Trophoblast cell (in vitro differentiated cells and primary cell): ENCODE measurements around the gene DCTPP1.
"Not testable (repeated sequence)": the region's sequence is repeated elsewhere in the genome, so short reads cannot be mapped to it uniquely, and the experiment has no call there.

Experiments used
- DNase-seq, 2 donors: peaks; one replicate each; pipeline ENCODE4 v3.0.0-alpha.2; 2016
- H2AFZ ChIP-seq: 2 replicates; pipeline ENCODE4 v1.6.1; 2013; ENCODE audit warnings: low read length, moderate library complexity, mild to moderate bottlenecking; ENCODE audit not compliant: insufficient read depth, poor library complexity
- H2AK5ac ChIP-seq: 2 replicates; pipeline ENCODE4 v1.6.1; 2013; ENCODE audit warnings: mild to moderate bottlenecking, low read length
- H2BK120ac ChIP-seq: 2 replicates; pipeline ENCODE4 v1.6.1; 2013; ENCODE audit warnings: low read length, mild to moderate bottlenecking, moderate library complexity; ENCODE audit not compliant: insufficient read depth, poor library complexity
- H2BK12ac ChIP-seq: 2 replicates; pipeline ENCODE4 v1.6.1; 2013; ENCODE audit warnings: mild to moderate bottlenecking, low read length, moderate library complexity
- H2BK5ac ChIP-seq: 2 replicates; pipeline ENCODE4 v1.6.1; 2013; ENCODE audit warnings: low read length, low read depth, moderate library complexity, mild to moderate bottlenecking; ENCODE audit not compliant: poor library complexity
- H3K14ac ChIP-seq: 2 replicates; pipeline ENCODE4 v1.6.1; 2013; ENCODE audit warnings: mild to moderate bottlenecking, low read length
- H3K18ac ChIP-seq: 2 replicates; pipeline ENCODE4 v1.6.1; 2013; ENCODE audit warnings: mild to moderate bottlenecking, low read length
- H3K23ac ChIP-seq: 2 replicates; pipeline ENCODE4 v1.6.1; 2013; ENCODE audit warnings: low read length
- H3K27ac ChIP-seq: 2 replicates; pipeline ENCODE4 v1.5.1; 2013; ENCODE audit warnings: low read depth, mild to moderate bottlenecking, inconsistent platforms, low read length, moderate library complexity
- H3K27me3 ChIP-seq: 2 replicates; pipeline ENCODE4 v1.6.1; 2013; ENCODE audit warnings: inconsistent platforms, mild to moderate bottlenecking, low read length, moderate library complexity; ENCODE audit not compliant: insufficient read depth
- H3K36me3 ChIP-seq, 2 experiments: 1 replicate in 1 of 2; 2 replicates in 1 of 2; pipeline ENCODE4 v1.6.1; 2013; ENCODE audit warnings: low read length in 2 of 2, mild to moderate bottlenecking in 2 of 2, moderate library complexity in 1 of 2; ENCODE audit not compliant: insufficient read depth in 2 of 2, control insufficient read depth in 1 of 2
- H3K4ac ChIP-seq: 2 replicates; pipeline ENCODE4 v1.6.1; 2013; ENCODE audit warnings: low read depth, mild to moderate bottlenecking, low read length, moderate library complexity
- H3K4me1 ChIP-seq, 2 experiments: 1 replicate in 1 of 2; 2 replicates in 1 of 2; pipeline ENCODE4 v1.6.1; 2013; ENCODE audit warnings: low read length in 2 of 2, mild to moderate bottlenecking in 2 of 2, moderate library complexity in 1 of 2; ENCODE audit not compliant: insufficient read depth in 2 of 2, control insufficient read depth in 1 of 2
- H3K4me2 ChIP-seq: 2 replicates; pipeline ENCODE4 v1.6.1; 2013; ENCODE audit warnings: inconsistent platforms, mild to moderate bottlenecking, low read length, moderate library complexity
- H3K4me3 ChIP-seq: 2 replicates; pipeline ENCODE4 v1.5.1; 2013; ENCODE audit warnings: mild to moderate bottlenecking, low read depth, low read length, inconsistent platforms
- H3K79me1 ChIP-seq: one replicate; pipeline ENCODE4 v1.6.1; 2013; ENCODE audit warnings: low read length
- H3K79me2 ChIP-seq: 2 replicates; pipeline ENCODE4 v1.6.1; 2013; ENCODE audit warnings: low read length, mild to moderate bottlenecking; ENCODE audit not compliant: control insufficient read depth, insufficient read depth, poor library complexity
- H3K9ac ChIP-seq: 2 replicates; pipeline ENCODE4 v1.6.1; 2013; ENCODE audit warnings: mild to moderate bottlenecking, low read length
- H3K9me3 ChIP-seq: 2 replicates; pipeline ENCODE4 v1.6.1; 2013; ENCODE audit warnings: low read depth, mild to moderate bottlenecking, control low read depth, inconsistent platforms, low read length; ENCODE audit not compliant: insufficient read depth
- H4K12ac ChIP-seq: 2 replicates; pipeline ENCODE4 v1.6.1; 2013; ENCODE audit warnings: low read depth, mild to moderate bottlenecking, low read length, moderate library complexity
- H4K8ac ChIP-seq: 2 replicates; pipeline ENCODE4 v1.6.1; 2013; ENCODE audit warnings: low read depth, mild to moderate bottlenecking, low read length, moderate library complexity
- H4K91ac ChIP-seq: one replicate; pipeline ENCODE4 v1.6.1; 2013; ENCODE audit warnings: low read depth, mild to moderate bottlenecking, low read length, moderate library complexity
- WGBS: extraction: QIAGEN DNeasy Blood & Tissue Kit; methylation state at CpG from one replicate; pipeline ENCODE4 v1.1.7; 2013; ENCODE audit warnings: missing lambda C conversion rate; ENCODE audit not compliant: insufficient read length, insufficient coverage; ENCODE audit errors: extremely low coverage; 5-methylcytosine and 5-hydroxymethylcytosine counted together

The DCTPP1 gene

DNA sequence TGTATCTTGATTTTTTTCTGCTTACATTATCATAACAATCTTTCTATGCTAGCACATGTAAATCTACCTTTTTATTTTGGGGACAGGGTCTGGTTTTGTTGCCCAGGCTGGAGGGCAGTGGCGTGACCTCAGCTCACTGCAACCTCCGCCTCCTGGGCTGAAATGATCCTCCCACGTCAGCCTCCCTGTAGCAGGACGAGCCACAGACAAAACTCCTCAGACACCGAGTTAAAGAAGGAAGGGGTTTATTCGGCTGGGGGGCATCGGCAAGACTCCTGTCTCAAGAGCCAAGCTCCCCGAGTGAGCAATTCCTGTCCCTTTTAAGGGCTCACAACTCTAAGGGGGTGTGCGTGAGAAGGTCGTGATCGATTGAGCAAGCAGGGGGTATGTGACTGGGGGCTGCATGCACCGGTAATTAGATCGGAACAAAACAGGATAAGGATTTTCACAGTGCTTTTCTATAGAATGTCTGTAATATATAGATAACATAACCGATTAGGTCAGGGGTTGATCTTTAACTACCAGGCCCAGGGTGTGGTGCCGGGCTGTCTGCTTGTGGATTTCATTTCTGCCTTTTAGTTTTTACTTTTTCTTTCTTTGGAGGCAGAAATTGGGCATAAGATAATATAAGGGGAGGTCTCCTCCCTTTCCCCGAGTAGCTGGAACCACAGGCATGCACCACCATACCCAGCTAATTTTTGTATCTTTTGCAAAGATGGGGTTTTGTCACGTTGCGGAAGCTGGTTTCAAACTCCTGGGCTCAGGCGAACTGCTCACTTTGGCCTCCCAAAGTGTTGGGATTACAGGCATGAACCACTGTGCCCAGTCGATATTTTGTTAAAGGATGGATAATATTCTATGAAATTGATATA is 23.1 kb upstream of the DCTPP1 start:
- not testable (repeated sequence) for H3K79me1 ChIP-seq, H3K4ac ChIP-seq, H3K79me2 ChIP-seq, H2BK12ac ChIP-seq, DNase-seq, H2BK5ac ChIP-seq, H3K9ac ChIP-seq, H3K18ac ChIP-seq, H4K8ac ChIP-seq, H3K4me3 ChIP-seq, H4K91ac ChIP-seq, H2BK120ac ChIP-seq, H4K12ac ChIP-seq, H3K4me2 ChIP-seq, H3K14ac ChIP-seq, H3K27ac ChIP-seq, H2AK5ac ChIP-seq, H2AFZ ChIP-seq, H3K36me3 ChIP-seq, H3K23ac ChIP-seq, H3K4me1 ChIP-seq, H3K27me3 ChIP-seq, H3K9me3 ChIP-seq
- WGBS = no CpG with 5 or more reads among the region's 20 CpGs

DNA sequence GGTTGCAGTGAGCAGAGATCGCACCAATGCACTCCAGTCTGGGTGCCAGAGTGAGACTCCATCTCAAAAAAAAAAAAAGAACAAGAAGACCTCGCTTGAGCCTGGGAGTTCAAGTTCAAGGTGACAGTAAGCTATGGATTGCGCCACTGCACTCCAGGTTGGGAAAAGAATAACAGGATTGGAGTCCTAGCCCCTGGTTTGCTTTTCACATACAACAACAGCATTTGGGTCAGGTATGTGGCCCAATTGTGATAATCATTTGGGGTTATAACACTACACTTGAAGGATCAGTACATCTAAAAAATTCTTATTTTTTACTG is 19.2 kb upstream of the DCTPP1 start:
- no peak overlapping the region for H2AFZ ChIP-seq
- H3K9me3 ChIP-seq = peaks cover 3% of the 10 kb centered on the region
- H3K4me2 ChIP-seq = no peak overlapping the region
- no peak for DNase-seq
- no peak overlapping the region for H2BK120ac ChIP-seq
- no peak overlapping the region for H3K9ac ChIP-seq
- no peak overlapping the region for H2AK5ac ChIP-seq
- H4K91ac ChIP-seq = no peak overlapping the region
- peaks cover 8% of the 10 kb centered on the region for H3K79me2 ChIP-seq
- H3K27ac ChIP-seq = no peak overlapping the region
- H3K18ac ChIP-seq = no peak overlapping the region
- no peak overlapping the region for H3K4me3 ChIP-seq
- no peak overlapping the region for H2BK5ac ChIP-seq
- no peaks in the 10 kb centered on the region for H3K36me3 ChIP-seq
- H4K8ac ChIP-seq = no peak overlapping the region
- H3K14ac ChIP-seq = no peak overlapping the region
- H4K12ac ChIP-seq = no peak overlapping the region
- WGBS = no CpG with 5 or more reads among the region's 3 CpGs
- H3K23ac ChIP-seq = no peak overlapping the region
- H3K4me1 ChIP-seq = peaks cover 8 to 10% of the 10 kb centered on the region in 2 experiments
- no peaks in the 10 kb centered on the region for H3K27me3 ChIP-seq
- H3K79me1 ChIP-seq = peaks cover 9% of the 10 kb centered on the region
- H3K4ac ChIP-seq = no peak overlapping the region
- H2BK12ac ChIP-seq = no peak overlapping the region

DNA sequence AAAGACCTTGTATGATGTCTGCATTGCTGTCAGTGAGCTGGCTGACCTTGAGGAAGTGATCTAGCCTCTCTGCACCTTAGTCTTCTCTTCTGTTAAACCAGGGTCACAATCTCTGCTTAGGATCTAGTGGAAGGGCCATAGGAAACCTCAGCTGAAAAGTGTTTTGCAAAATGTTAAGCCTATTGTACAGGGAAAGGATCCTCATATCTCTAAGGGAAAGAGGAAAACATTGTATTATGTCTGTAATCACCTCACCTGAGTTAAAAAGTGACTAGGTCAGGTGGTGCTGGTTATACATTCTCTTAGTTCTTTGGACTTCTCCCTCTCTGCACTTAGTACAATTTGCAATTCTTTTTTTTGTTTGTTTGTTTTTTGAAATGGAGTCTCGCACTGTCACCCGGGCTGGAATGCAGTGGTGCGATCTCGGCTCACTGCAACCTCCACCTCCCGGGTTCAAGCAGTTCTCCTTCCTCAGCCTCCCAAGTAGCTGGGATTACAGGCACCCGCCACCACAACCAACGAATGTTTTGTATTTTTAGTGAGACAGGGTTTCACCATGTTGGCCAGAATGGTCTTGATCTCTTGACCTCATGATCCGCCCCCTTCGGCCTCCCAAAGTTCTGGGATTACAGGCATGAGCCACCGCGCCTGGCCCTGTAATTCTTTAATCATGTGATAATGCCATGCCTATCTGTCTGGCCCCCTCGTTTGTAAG is 17.8 kb upstream of the DCTPP1 start:
- H2BK5ac ChIP-seq = no peak overlapping the region
- no peak overlapping the region for H3K18ac ChIP-seq

DNA sequence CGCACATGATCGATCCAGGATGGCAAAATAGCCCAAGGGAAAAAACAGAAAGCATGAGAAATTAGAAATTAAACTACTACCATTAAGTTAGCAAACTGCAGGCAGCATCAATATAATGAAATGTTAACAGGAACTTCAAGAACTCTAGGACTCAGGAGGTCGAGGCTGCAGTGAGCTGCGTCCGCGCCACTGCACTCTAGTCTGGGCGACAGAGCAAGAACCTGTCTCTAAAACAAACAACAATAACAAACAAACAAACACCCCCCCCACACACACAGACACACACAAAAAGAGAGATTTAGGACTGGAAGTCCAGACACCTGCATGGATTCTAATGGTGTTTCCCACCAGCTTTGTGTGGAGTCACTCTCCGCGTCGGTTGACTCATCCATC is 16.4 kb upstream of the DCTPP1 start:
- H4K12ac ChIP-seq = no peak overlapping the region

More for the DNA sequence above, 17.8 kb upstream of the DCTPP1 start:
- Histone ChIP-seq H3K27me3 (no peaks in the 10 kb centered on the region), H3K23ac (no peak overlapping the region), H4K91ac (no peak overlapping the region), H4K12ac (no peak overlapping the region), H4K8ac (no peak overlapping the region), H3K4me2 (no peak overlapping the region), H3K4ac (no peak overlapping the region), H3K4me1 (peaks cover 8 to 10% of the 10 kb centered on the region in 2 experiments), H2BK120ac (no peak overlapping the region), H3K27ac (no peak overlapping the region), H3K36me3 (no peaks in the 10 kb centered on the region), H3K4me3 (no peak overlapping the region), H3K14ac (no peak overlapping the region), H3K79me2 (peaks cover 8% of the 10 kb centered on the region), H3K9me3 (peaks cover 3% of the 10 kb centered on the region), H3K79me1 (peaks cover 9% of the 10 kb centered on the region), H2AK5ac (no peak overlapping the region), H3K9ac (no peak overlapping the region), H2AFZ (no peak overlapping the region), H2BK12ac (no peak overlapping the region)
- no CpG with 5 or more reads among the region's 12 CpGs for WGBS
- no peak for DNase-seq

More for the DNA sequence above, 16.4 kb upstream of the DCTPP1 start:
- H3K27me3 ChIP-seq = no peaks in the 10 kb centered on the region
- no peak overlapping the region for H3K23ac ChIP-seq
- peaks cover 8% of the 10 kb centered on the region for H3K79me2 ChIP-seq
- peak overlapping the region; percentile 71 for H4K8ac ChIP-seq
- peaks cover 4% of the 10 kb centered on the region for H3K9me3 ChIP-seq
- peaks cover 9% of the 10 kb centered on the region for H3K79me1 ChIP-seq
- H3K36me3 ChIP-seq = no peaks in the 10 kb centered on the region
- peaks cover 8 to 10% of the 10 kb centered on the region in 2 experiments for H3K4me1 ChIP-seq
- peak overlapping the region; percentile 78 for H2AFZ ChIP-seq
- no peak overlapping the region for H3K4me3 ChIP-seq
- no peak overlapping the region for H3K27ac ChIP-seq
- no peak overlapping the region for H2BK12ac ChIP-seq
- H3K4ac ChIP-seq = no peak overlapping the region
- no peak overlapping the region for H3K9ac ChIP-seq
- H2AK5ac ChIP-seq = no peak overlapping the region
- no peak overlapping the region for H2BK120ac ChIP-seq
- H4K91ac ChIP-seq = no peak overlapping the region
- H3K14ac ChIP-seq = no peak overlapping the region
- no CpG with 5 or more reads among the region's 10 CpGs for WGBS
- H3K4me2 ChIP-seq = peak overlapping the region; percentile 78
- H2BK5ac ChIP-seq = no peak overlapping the region
- H3K18ac ChIP-seq = no peak overlapping the region
- no peak for DNase-seq
